Uterus (tissue), 4 donors: ENCODE measurements around the gene ZNF282. TPM values are rescaled to one million over a fixed set of nuclear protein-coding genes. Genes with fewer than 3 reads are reported as not detected.
"Not testable (repeated sequence)": the region's sequence is repeated elsewhere in the genome, so short reads cannot be mapped to it uniquely, and the experiment has no call there.

Experiments used
- DNase-seq, 2 donors: peaks; one replicate each; pipeline ENCODE4 v3.0.0-alpha.2; 2019 to 2020
- H3K27ac ChIP-seq, 2 donors: fragments of 200-600 bp; sonication (generic); 1 replicate in 1 of 2; 2 replicates in 1 of 2; pipeline ENCODE4 v1.5.1; 2016 to 2018
- H3K27me3 ChIP-seq, 2 donors: fragments of 200-600 bp; sonication (generic); one replicate each; pipeline ENCODE4 v1.5.1; 2018 to 2019; ENCODE audit warnings: control low read depth in 1 of 2
- H3K36me3 ChIP-seq, 2 donors: fragments of 200-600 bp; sonication (generic); one replicate each; pipeline ENCODE4 v1.5.1; 2019; ENCODE audit warnings: control low read depth in 1 of 2
- H3K4me1 ChIP-seq, 2 donors: fragments of 200-600 bp; sonication (generic); one replicate each; pipeline ENCODE4 v1.5.1; 2018 to 2019; ENCODE audit warnings: control low read depth in 1 of 2
- H3K4me3 ChIP-seq, 2 donors: fragments of 200-600 bp; sonication (generic); 1 replicate in 1 of 2; 2 replicates in 1 of 2; pipeline ENCODE4 v1.5.1; 2018 to 2019; ENCODE audit warnings: mild to moderate bottlenecking in 1 of 2
- H3K9me3 ChIP-seq, 2 donors: fragments of 200-600 bp; sonication (generic); one replicate each; pipeline ENCODE4 v1.5.1; 2019; ENCODE audit warnings: control low read depth in 1 of 2
- POLR2A ChIP-seq, 2 donors: fragments of 450-650 bp; IDR thresholded peaks; one replicate each; pipeline ENCODE4 v1.6.1; 2016; ENCODE audit warnings: antibody characterized with exemption in 2 of 2, mild to moderate bottlenecking in 1 of 2, moderate library complexity in 1 of 2
- intact Hi-C: fragments of 100-400 bp; cut with DNase I; formaldehyde crosslinking; loops from one replicate; pipeline ENCODE4 v1.15.1; 2023; ENCODE audit warnings: low total_unique reads
- total RNA-seq, 4 donors: library from RNA; depleted of rRNA in 3 of 4; stranded (reverse); fragments of >200 nt in 3 of 4; gene quantifications; one replicate each; pipeline versions ENCODE4 v1.1.0 to v1.2.4, GENCODE V29; 2014 to 2023
- TF ChIP-seq, protein P1 (sequence below), 4 experiments: fragments of 200-600 bp in 2 of 4; fragments of 450-650 bp in 2 of 4; sonication (generic) in 2 of 4; IDR thresholded peaks; one replicate each; pipeline ENCODE4 v1.5.1; 2016 to 2019; ENCODE audit warnings: antibody characterized with exemption in 4 of 4, mild to moderate bottlenecking in 2 of 4, moderate library complexity in 1 of 4
- donor health status: DM: yes; HTN: yes; CAD: no.

The ZNF282 gene
- total RNA-seq, 4 donors from 2014 or later: 3.2 to 36.4 (median 24.1) TPM

DNA sequence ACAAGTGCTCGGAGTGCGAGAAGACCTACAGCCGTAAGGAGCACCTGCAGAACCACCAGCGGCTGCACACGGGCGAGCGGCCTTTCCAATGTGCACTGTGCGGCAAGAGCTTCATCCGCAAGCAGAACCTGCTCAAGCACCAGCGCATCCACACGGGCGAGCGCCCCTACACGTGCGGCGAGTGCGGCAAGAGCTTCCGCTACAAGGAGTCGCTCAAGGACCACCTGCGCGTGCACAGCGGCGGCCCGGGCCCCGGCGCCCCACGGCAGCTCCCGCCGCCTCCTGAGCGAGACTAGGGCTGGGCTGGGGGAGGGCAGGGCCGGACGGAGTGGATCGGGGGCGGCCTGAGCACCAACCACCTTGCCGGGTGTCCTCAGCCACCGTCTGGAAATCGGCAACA, 29.0 kb downstream of the ZNF282 start:
- H3K9me3 ChIP-seq: no peaks in the 10 kb centered on the region
- intact Hi-C loops: no loop called here
- no peak for TF ChIP-seq POLR2A (IDR thresholded peaks at IDR 0.05)
- TF ChIP-seq, protein P1, sequence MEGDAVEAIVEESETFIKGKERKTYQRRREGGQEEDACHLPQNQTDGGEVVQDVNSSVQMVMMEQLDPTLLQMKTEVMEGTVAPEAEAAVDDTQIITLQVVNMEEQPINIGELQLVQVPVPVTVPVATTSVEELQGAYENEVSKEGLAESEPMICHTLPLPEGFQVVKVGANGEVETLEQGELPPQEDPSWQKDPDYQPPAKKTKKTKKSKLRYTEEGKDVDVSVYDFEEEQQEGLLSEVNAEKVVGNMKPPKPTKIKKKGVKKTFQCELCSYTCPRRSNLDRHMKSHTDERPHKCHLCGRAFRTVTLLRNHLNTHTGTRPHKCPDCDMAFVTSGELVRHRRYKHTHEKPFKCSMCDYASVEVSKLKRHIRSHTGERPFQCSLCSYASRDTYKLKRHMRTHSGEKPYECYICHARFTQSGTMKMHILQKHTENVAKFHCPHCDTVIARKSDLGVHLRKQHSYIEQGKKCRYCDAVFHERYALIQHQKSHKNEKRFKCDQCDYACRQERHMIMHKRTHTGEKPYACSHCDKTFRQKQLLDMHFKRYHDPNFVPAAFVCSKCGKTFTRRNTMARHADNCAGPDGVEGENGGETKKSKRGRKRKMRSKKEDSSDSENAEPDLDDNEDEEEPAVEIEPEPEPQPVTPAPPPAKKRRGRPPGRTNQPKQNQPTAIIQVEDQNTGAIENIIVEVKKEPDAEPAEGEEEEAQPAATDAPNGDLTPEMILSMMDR (IDR thresholded peaks at IDR 0.05): no peak
- H3K4me3 ChIP-seq: no peak overlapping the region
- H3K4me1 ChIP-seq: no peaks in the 10 kb centered on the region
- H3K27ac ChIP-seq: no peak overlapping the region
- no peak for DNase-seq
- no peaks in the 10 kb centered on the region for H3K36me3 ChIP-seq
- H3K27me3 ChIP-seq: no peaks in the 10 kb centered on the region

DNA sequence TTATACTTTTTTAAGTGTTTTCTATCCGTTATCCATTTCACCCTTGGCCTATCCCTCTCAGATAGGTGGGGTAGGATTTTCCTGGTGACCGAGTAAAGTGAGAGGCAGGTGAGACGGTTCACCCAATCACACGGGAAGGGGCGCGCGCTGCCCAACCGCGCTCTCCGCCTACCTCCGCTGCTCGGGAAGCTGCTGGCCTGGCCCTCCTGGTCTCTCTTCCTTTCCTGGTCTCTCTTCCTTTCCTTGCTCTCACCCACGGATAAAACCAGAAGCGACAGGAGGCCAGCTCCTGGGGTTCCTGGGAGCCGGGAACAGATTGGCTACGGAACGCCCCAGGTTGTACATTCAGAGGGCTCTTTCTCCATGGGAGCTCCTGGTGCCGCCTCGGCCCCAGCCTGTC, 29.8 kb downstream of the ZNF282 start:
- H3K36me3 ChIP-seq: no peaks in the 10 kb centered on the region

DNA sequence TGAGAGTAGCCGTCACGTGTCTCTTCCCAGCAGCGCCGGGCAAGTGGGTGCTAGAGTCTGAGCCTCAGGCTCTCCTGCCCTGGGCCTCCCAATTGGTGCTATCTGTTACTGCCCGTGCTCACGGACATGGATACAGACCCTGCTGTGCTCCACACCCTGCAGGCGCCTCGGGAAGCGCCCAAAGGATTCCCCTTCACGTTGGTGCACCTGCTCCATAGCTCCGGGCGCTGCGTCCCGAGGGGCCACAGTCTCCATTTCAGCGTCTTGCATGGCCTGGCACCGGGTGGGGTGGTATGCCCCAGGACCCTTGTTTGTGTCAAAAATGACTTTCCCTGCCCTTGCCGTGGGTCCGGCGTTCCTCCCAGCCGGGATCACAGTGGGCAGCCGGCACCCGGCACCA, 30.3 kb downstream of the ZNF282 start:
- no peak for DNase-seq
- Histone ChIP-seq H3K9me3 (no peaks in the 10 kb centered on the region), H3K36me3 (no peaks in the 10 kb centered on the region), H3K4me1 (no peaks in the 10 kb centered on the region), H3K4me3 (no peak overlapping the region), H3K27ac (no peak overlapping the region), H3K27me3 (no peaks in the 10 kb centered on the region)
- no peak for TF ChIP-seq POLR2A (IDR thresholded peaks at IDR 0.05)
- TF ChIP-seq, protein P1 (IDR thresholded peaks at IDR 0.05): no peak
- intact Hi-C loops: no loop called here

More for the DNA sequence above, 29.8 kb downstream of the ZNF282 start:
- intact Hi-C loops: no loop called here
- Histone ChIP-seq H3K4me3 (no peak overlapping the region), H3K4me1 (no peaks in the 10 kb centered on the region), H3K27ac (no peak overlapping the region), H3K27me3 (no peaks in the 10 kb centered on the region), H3K9me3 (no peaks in the 10 kb centered on the region)
- no peak for DNase-seq
- TF ChIP-seq, protein P1 (IDR thresholded peaks at IDR 0.05): no peak
- no peak for TF ChIP-seq POLR2A (IDR thresholded peaks at IDR 0.05)

DNA sequence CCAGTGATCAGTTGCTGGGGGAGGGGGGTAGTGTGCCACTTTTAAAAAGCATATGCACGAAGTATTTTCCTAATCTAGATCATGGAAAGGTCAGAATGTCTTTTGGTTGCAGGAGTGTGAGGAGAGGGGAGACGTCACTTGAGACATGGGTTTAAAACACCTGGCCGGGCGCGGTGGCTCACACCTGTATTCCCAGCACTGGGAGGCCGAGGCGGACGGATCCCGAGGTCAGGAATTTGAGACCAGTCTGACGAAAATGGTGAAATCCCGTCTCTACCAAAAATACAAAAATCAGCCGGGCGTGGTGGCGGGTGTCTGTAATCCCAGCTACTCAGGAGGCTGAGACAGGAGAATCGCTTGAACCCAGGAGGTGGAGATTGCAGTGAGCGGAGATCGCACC, 31.0 kb downstream of the ZNF282 start:
- H3K36me3 ChIP-seq, intact Hi-C loops, H3K4me1 ChIP-seq, H3K9me3 ChIP-seq, H3K27me3 ChIP-seq, DNase-seq, H3K4me3 ChIP-seq, H3K27ac ChIP-seq: not testable (repeated sequence)

DNA sequence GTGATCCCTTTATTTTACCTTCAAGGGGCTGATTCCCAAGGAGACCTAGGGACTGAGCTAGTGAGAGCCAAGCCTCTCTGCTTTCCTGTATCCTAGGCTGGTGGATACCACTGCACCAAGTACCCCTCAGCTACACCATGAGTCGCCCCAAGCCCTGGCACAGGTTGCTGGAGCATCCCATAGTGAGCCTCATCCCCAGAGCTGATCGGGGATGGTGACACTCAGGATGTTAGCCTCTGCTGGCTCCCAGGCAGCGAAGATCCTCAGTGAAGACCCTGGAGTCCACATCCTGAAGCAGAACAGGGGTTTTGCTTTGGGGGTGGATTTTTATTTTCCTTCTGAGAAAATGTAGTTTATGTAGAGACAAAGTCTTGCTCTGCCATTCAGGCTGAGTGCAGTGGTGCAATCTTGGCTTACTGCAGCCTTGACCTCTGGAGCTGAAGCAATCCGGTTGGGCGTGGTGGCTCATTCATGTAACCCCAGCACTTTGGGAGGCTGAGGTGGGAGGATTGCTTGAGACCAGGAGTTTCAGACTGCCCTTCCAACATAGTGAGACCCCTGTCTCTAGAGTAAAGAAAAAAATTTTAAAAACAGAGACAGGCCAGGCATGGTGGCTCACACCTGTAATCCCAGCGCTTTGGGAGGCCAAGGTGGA, 31.6 kb downstream of the ZNF282 start:
- DNase-seq: no peak
- Histone ChIP-seq H3K9me3 (no peaks in the 10 kb centered on the region), H3K4me1 (no peaks in the 10 kb centered on the region), H3K4me3 (no peak overlapping the region), H3K27ac (no peak overlapping the region), H3K27me3 (no peaks in the 10 kb centered on the region), H3K36me3 (no peaks in the 10 kb centered on the region)
- intact Hi-C loops: no loop called here
- TF ChIP-seq, protein P1 (IDR thresholded peaks at IDR 0.05): no peak
- TF ChIP-seq POLR2A (IDR thresholded peaks at IDR 0.05): no peak
